Measurements from ENCODE around the gene APBB2.

GRCh38 chr4:41014158-41014557, 200.2 kb downstream of the APBB2 start:
- TF ChIP-seq CTCF (conservative IDR thresholded peaks at IDR 0.05 in 1 of 2, IDR thresholded peaks at IDR 0.05 in 1 of 2; ENCODE audit: extremely low read depth in 1 of 2, insufficient read depth in 1 of 2, low read depth in 1 of 2, low read length in 2 of 2) (no peak), EZH2 (IDR thresholded peaks at IDR 0.05; ENCODE audit: borderline replicate concordance, low read length) (no peak)
